Astrocyte of the cerebellum (primary cell): ENCODE results near the gene DLG2.

ENCODE experiments used
- DNase-seq: peaks from one replicate; pipeline ENCODE4 v3.0.0-alpha.2; 2011; ENCODE audit warnings: low read depth
- H3K4me3 ChIP-seq: 2 replicates; pipeline ENCODE4 v1.5.1; 2011; ENCODE audit warnings: mild to moderate bottlenecking, low read depth, low read length, moderate library complexity
- CTCF ChIP-seq: IDR thresholded peaks from 2 replicates; pipeline ENCODE4 v1.5.1; 2012; ENCODE audit warnings: low read length, low read depth, moderate library complexity, mild to moderate bottlenecking; ENCODE audit errors: missing control alignments
- in situ Hi-C: cut with HindIII; loops from 2 replicates; pipeline ENCODE4 v1.10.0; 2017; ENCODE audit warnings: low sequenced_read_pairs

The DLG2 gene

GRCh38 chr11:83678831-83679584 is 1948.1 kb downstream of the DLG2 start:
- in situ Hi-C loops = no loop called here
- no peak for TF ChIP-seq CTCF
- no peak overlapping the region for H3K4me3 ChIP-seq
- DNase-seq = no peak

- DNase-seq = no peak
- H3K4me3 ChIP-seq = no peak overlapping the region
- in situ Hi-C loops = no loop called here
- TF ChIP-seq CTCF = no peak
Observed at GRCh38 chr11:83677730-83678129, 1949.4 kb downstream of the DLG2 start.

- no peak for TF ChIP-seq CTCF
- DNase-seq = no peak
- in situ Hi-C loops = no loop called here
- H3K4me3 ChIP-seq = no peak overlapping the region
Observed at GRCh38 chr11:83676056-83676601, 1951.0 kb downstream of the DLG2 start.

GRCh38 chr11:83674102-83674896 is 1952.8 kb downstream of the DLG2 start:
- no peak for TF ChIP-seq CTCF
- in situ Hi-C loops = no loop called here
- H3K4me3 ChIP-seq = no peak overlapping the region
- no peak for DNase-seq

GRCh38 chr11:83671289-83671688 is 1955.9 kb downstream of the DLG2 start:
- in situ Hi-C loops = no loop called here
- no peak for TF ChIP-seq CTCF
- DNase-seq = no peak
- H3K4me3 ChIP-seq = no peak overlapping the region

- no peak for TF ChIP-seq CTCF
- no peak overlapping the region for H3K4me3 ChIP-seq
- in situ Hi-C loops = no loop called here
- no peak for DNase-seq
Observed at GRCh38 chr11:83666149-83666548, 1961.0 kb downstream of the DLG2 start.
